Activated CD4-positive, alpha-beta T cell treated with anti-CD3 and anti-CD28 coated beads for 1 hour (primary cell): ENCODE data around the gene CDNF.

Experiments
- DNase-seq: peaks from one replicate; pipeline ENCODE4 v3.0.0-alpha.2; 2020

Gene CDNF

GRCh38 chr10:14784459-14785055, 53.3 kb downstream of the CDNF start:
- DNase-seq: no peak

- DNase-seq: no peak
Observed at GRCh38 chr10:14782691-14783363, 55.0 kb downstream of the CDNF start.

DNA sequence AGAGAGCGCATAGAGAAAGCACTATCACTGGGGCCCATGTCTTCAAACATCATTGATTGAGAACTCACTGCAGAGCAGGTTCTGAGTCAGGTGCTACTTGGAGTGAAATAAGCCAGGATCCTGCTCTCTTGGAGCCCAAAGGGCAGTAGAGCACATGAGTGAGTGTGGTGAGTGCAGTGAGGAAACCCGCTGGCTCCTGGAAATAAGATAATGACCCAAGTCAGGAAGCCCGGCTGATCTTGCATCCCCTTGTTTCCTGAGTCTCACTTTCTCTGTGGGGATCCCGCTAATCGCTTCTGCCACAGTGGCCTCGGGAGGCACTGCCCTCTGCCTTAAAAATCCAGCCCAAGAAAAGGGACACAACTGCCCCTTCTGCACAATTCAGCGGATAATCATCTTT, 56.1 kb downstream of the CDNF start:
- DNase-seq: no peak

DNA sequence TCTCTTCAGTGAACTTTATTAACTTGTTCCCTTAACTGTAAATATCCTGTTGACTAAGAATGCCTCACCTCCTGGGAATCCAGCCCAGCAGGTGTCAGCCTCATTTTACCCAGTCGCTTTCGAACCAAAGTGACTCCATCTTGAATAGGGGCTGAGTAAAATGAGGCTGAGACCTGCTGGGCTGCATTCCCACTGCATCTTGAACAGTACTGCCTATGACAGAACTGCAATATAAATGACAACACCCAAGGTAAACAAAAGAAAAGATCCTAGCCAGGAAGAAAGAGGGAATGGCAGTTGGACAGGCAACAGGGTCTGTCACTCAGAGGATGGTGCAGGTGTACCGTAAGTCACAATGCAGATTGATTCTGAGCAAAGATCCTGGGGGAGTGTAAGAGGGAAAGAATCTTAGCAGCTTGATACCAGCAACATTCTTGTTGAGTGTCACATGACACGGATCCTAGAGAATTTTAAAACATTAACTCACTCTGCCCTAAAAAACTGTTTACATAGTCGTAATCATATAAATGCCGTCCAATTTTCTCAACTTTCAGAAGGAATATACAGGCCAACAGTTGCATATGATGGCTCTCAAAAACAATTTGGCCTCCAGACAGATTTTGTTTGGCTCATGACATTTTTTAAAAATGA, 58.7 kb downstream of the CDNF start:
- DNase-seq: no peak

- DNase-seq: no peak
Observed at GRCh38 chr10:14776546-14776945, 61.3 kb downstream of the CDNF start.

- DNase-seq: no peak
Observed at GRCh38 chr10:14775656-14776055, 62.2 kb downstream of the CDNF start.

DNA sequence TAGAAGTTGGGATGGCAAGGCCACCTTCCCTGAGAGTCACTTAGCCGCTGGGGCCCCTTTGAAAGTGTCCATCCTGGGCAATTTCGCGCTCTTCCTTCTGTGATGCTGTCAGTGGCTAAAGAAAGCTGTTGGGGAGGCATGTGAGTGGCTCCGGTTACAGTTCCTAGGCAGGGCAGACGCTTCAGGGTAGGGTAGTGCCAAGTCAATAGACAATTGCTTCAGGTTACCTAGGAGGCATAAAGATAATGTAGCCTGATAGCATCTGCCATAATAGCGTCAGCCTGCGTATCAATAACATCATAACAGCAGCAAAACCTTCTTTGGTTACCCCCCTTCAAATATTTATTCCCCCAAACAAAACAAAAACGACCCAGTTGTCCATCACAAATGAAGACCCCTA, 63.0 kb downstream of the CDNF start, which contains the start of gene FAM107B:
Gene FAM107B (minus strand): TSS at position 101 of the 400 bp plus-strand sequence. CDS start 234 bp downstream, outside the sequence.
- no peak for DNase-seq

GRCh38 chr10:14774214-14774580, 63.6 kb downstream of the CDNF start:
- DNase-seq: no peak

GRCh38 chr10:14773551-14774213, 64.2 kb downstream of the CDNF start:
- DNase-seq: no peak

DNA sequence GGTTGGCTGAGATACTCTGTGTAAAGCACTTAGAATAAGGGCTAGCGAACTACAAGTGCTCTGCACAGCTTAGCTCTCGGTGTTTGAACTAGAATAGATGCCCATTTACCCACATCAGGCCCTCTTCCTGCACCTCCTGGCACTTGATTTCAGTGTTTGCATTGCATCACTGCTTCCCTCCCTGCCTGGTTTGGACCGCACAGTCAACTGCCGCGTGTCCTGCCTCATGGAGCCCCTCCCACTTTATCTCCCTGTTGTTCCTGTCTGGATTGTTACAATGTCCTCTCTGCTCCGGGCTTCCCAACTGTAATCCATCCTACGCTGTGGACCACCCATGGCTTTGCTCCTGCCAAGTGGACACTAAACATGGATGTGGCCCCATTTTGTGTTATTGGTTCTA, 65.4 kb downstream of the CDNF start:
- DNase-seq: no peak

- no peak for DNase-seq
Observed at GRCh38 chr10:14770927-14771326, 66.9 kb downstream of the CDNF start.
